ENCODE results near the gene GABPB1. TPM values are rescaled to one million over a fixed set of nuclear protein-coding genes. Genes with fewer than 3 reads are reported as not detected.
A peak's percentile ranks its signal among the peaks of the same experiment; 100 is the strongest.
"Not testable (repeated sequence)": the region's sequence is repeated elsewhere in the genome, so short reads cannot be mapped to it uniquely, and the experiment has no call there.

Gene GABPB1
- polyA plus RNA-seq (2013), result 42.2 and 43.4 TPM in 2 replicates

- H3K27me3 ChIP-seq (ENCODE audit: insufficient read depth, low read length), result no peaks in the 10 kb centered on the region
- WGBS (ENCODE audit: extremely low coverage, insufficient coverage, insufficient read length), result no CpG with 5 or more reads among the region's 70 CpGs
- H2AFZ ChIP-seq (ENCODE audit: insufficient read depth, low read length, poor library complexity), result peak within 1 kb of the TSS; percentile 93
- H3K4me1 ChIP-seq (ENCODE audit: control insufficient read depth in 1 of 2, insufficient read depth in 2 of 2, low read length in 2 of 2), result peaks cover 0 to 3% of the 10 kb centered on the region in 2 experiments
- H3K14ac ChIP-seq (ENCODE audit: low read length), result peak within 1 kb of the TSS; percentile 99
- peak within 1 kb of the TSS; percentile 100 for H3K9ac ChIP-seq (ENCODE audit: low read length)
- H4K8ac ChIP-seq (ENCODE audit: low read depth, low read length), result peak within 1 kb of the TSS; percentile 99
- no peak within 1 kb of the TSS for H2BK12ac ChIP-seq (ENCODE audit: low read length)
- H3K18ac ChIP-seq (ENCODE audit: low read length), result peak within 1 kb of the TSS; percentile 84
- H3K9me3 ChIP-seq (ENCODE audit: insufficient read depth, low read depth, low read length), result peaks cover 2% of the 10 kb centered on the region
- peaks cover 18% of the 10 kb centered on the region for H3K79me2 ChIP-seq (ENCODE audit: control insufficient read depth, insufficient read depth, low read length, poor library complexity)
- H2BK5ac ChIP-seq (ENCODE audit: low read depth, low read length, poor library complexity), result peak within 1 kb of the TSS; percentile 99
- H3K36me3 ChIP-seq (ENCODE audit: control insufficient read depth in 1 of 2, insufficient read depth in 2 of 2, low read length in 2 of 2), result peaks cover 0 to 4% of the 10 kb centered on the region in 2 experiments
- DNase-seq, result peak; percentile 78 to 90
- peak within 1 kb of the TSS; percentile 98 for H2AK5ac ChIP-seq (ENCODE audit: low read length)
- peak within 1 kb of the TSS; percentile 99 for H4K12ac ChIP-seq (ENCODE audit: low read depth, low read length)
- H3K4ac ChIP-seq (ENCODE audit: low read depth, low read length), result peak within 1 kb of the TSS; percentile 99
- H4K91ac ChIP-seq (ENCODE audit: low read depth, low read length), result peak within 1 kb of the TSS; percentile 93
- peak within 1 kb of the TSS; percentile 99 for H3K23ac ChIP-seq (ENCODE audit: low read length)
- peaks cover 16% of the 10 kb centered on the region for H3K79me1 ChIP-seq (ENCODE audit: low read length)
- H3K4me3 ChIP-seq (ENCODE audit: low read depth, low read length), result peak within 1 kb of the TSS; percentile 96
- H2BK120ac ChIP-seq (ENCODE audit: insufficient read depth, low read length, poor library complexity), result peak within 1 kb of the TSS; percentile 95
- peak within 1 kb of the TSS; percentile 98 for H3K4me2 ChIP-seq (ENCODE audit: low read length)
- H3K27ac ChIP-seq (ENCODE audit: low read depth, low read length), result peak within 1 kb of the TSS; percentile 99
Observed at GRCh38 chr15:50354838-50355618, at the start of gene GABPB1. TSS of gene GABPB1 (minus strand) at chr15:50355198. CDS start at chr15:50309798, 45,400 bp downstream.

DNA sequence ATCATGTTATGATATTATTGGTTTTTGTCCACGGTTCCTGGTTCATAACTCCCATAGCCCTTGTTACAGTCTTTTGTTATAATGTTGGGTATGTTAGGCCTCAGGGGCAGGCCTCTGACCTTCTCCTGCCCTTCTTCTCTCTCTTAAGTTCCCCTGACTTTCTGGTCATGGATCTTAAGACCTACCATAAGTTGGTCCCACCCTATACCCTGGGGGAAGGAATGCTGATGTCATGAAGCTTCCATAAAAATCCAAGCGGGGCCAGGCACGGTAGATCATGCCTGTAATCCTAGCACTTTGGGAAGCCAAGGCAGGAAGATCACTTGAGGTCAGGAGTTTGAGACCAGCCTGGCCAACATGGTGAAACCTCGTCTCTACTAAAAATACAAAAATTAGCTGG lies 36.6 kb upstream of the GABPB1 start:
- not testable (repeated sequence) for H3K4me1 ChIP-seq (ENCODE audit: control insufficient read depth in 1 of 2, insufficient read depth in 2 of 2, low read length in 2 of 2); H3K9me3 ChIP-seq (ENCODE audit: insufficient read depth, low read depth, low read length); H3K23ac ChIP-seq (ENCODE audit: low read length); H2AFZ ChIP-seq (ENCODE audit: insufficient read depth, low read length, poor library complexity); H3K79me2 ChIP-seq (ENCODE audit: control insufficient read depth, insufficient read depth, low read length, poor library complexity); H4K8ac ChIP-seq (ENCODE audit: low read depth, low read length); H3K9ac ChIP-seq (ENCODE audit: low read length); H2BK12ac ChIP-seq (ENCODE audit: low read length); H3K4ac ChIP-seq (ENCODE audit: low read depth, low read length); H3K36me3 ChIP-seq (ENCODE audit: control insufficient read depth in 1 of 2, insufficient read depth in 2 of 2, low read length in 2 of 2); H3K4me2 ChIP-seq (ENCODE audit: low read length); H3K27me3 ChIP-seq (ENCODE audit: insufficient read depth, low read length); H3K14ac ChIP-seq (ENCODE audit: low read length); H4K91ac ChIP-seq (ENCODE audit: low read depth, low read length); H3K4me3 ChIP-seq (ENCODE audit: low read depth, low read length); H3K79me1 ChIP-seq (ENCODE audit: low read length); H4K12ac ChIP-seq (ENCODE audit: low read depth, low read length); H3K18ac ChIP-seq (ENCODE audit: low read length); H2AK5ac ChIP-seq (ENCODE audit: low read length)
- Histone ChIP-seq H2BK5ac (ENCODE audit: low read depth, low read length, poor library complexity) (peak overlapping the region; percentile 66), H2BK120ac (ENCODE audit: insufficient read depth, low read length, poor library complexity) (peak overlapping the region; percentile 19), H3K27ac (ENCODE audit: low read depth, low read length) (peak overlapping the region; percentile 79)
- DNase-seq, result peak; percentile 92 to 96
- WGBS (ENCODE audit: extremely low coverage, insufficient coverage, insufficient read length), result no CpG with 5 or more reads among the region's 4 CpGs

DNA sequence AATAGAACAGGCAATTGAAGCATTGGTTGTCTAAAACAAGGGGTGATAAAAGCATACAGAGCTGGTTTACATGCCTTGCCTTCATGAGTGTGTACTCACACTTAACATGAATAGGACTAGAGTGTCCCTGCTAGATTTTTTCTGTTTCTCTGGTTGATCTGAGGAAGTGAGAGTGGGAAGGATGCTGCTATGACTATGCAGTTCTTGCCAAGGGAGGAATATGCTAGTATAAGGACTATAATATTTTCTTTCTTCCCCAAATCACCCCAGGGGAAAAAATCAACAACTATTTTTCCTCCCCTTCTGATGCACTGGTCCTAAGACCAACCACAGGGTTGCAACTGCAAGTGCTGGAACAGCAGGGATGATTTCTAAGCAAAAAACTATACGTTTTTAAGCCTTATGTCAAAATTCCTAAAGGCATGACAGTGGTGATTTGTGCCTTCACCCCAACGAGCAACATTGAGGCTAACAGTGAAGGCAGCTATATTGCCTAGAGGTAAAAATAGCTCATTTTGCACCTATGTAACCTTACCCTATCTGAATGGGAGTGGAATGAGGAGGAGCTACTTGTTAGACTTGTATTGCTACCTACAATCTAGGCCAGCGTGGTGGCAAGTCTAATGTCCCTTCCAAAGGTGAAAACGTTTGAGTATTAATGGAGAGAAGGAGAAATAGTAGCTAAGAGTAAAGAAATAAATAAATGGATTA lies 35.7 kb upstream of the GABPB1 start:
- Histone ChIP-seq H4K91ac (ENCODE audit: low read depth, low read length) (no peak overlapping the region), H2BK5ac (ENCODE audit: low read depth, low read length, poor library complexity) (no peak overlapping the region), H3K4me1 (ENCODE audit: control insufficient read depth in 1 of 2, insufficient read depth in 2 of 2, low read length in 2 of 2) (no peaks in the 10 kb centered on the region), H3K79me2 (ENCODE audit: control insufficient read depth, insufficient read depth, low read length, poor library complexity) (no peaks in the 10 kb centered on the region), H2AK5ac (ENCODE audit: low read length) (no peak overlapping the region), H2BK120ac (ENCODE audit: insufficient read depth, low read length, poor library complexity) (no peak overlapping the region), H4K8ac (ENCODE audit: low read depth, low read length) (no peak overlapping the region), H3K27ac (ENCODE audit: low read depth, low read length) (no peak overlapping the region), H2AFZ (ENCODE audit: insufficient read depth, low read length, poor library complexity) (no peak overlapping the region), H3K9ac (ENCODE audit: low read length) (no peak overlapping the region), H3K79me1 (ENCODE audit: low read length) (no peaks in the 10 kb centered on the region), H3K23ac (ENCODE audit: low read length) (no peak overlapping the region), H3K18ac (ENCODE audit: low read length) (no peak overlapping the region), H3K27me3 (ENCODE audit: insufficient read depth, low read length) (no peaks in the 10 kb centered on the region), H3K9me3 (ENCODE audit: insufficient read depth, low read depth, low read length) (no peaks in the 10 kb centered on the region), H3K4me3 (ENCODE audit: low read depth, low read length) (no peak overlapping the region), H3K4ac (ENCODE audit: low read depth, low read length) (no peak overlapping the region), H3K36me3 (ENCODE audit: control insufficient read depth in 1 of 2, insufficient read depth in 2 of 2, low read length in 2 of 2) (no peaks in the 10 kb centered on the region), H3K14ac (ENCODE audit: low read length) (no peak overlapping the region), H3K4me2 (ENCODE audit: low read length) (no peak overlapping the region), H4K12ac (ENCODE audit: low read depth, low read length) (no peak overlapping the region), H2BK12ac (ENCODE audit: low read length) (no peak overlapping the region)
- no CpG with 5 or more reads among the region's 4 CpGs for WGBS (ENCODE audit: extremely low coverage, insufficient coverage, insufficient read length)
- peak; percentile 62 to 92 for DNase-seq

GRCh38 chr15:50382408-50382807 lies 27.4 kb upstream of the GABPB1 start:
- H3K4me1 ChIP-seq (ENCODE audit: control insufficient read depth in 1 of 2, insufficient read depth in 2 of 2, low read length in 2 of 2); H3K36me3 ChIP-seq (ENCODE audit: control insufficient read depth in 1 of 2, insufficient read depth in 2 of 2, low read length in 2 of 2); H3K79me2 ChIP-seq (ENCODE audit: control insufficient read depth, insufficient read depth, low read length, poor library complexity); H3K79me1 ChIP-seq (ENCODE audit: low read length); H3K4me2 ChIP-seq (ENCODE audit: low read length); H4K12ac ChIP-seq (ENCODE audit: low read depth, low read length); H2BK12ac ChIP-seq (ENCODE audit: low read length); H3K14ac ChIP-seq (ENCODE audit: low read length); H4K8ac ChIP-seq (ENCODE audit: low read depth, low read length); H2BK120ac ChIP-seq (ENCODE audit: insufficient read depth, low read length, poor library complexity); H2AFZ ChIP-seq (ENCODE audit: insufficient read depth, low read length, poor library complexity); H4K91ac ChIP-seq (ENCODE audit: low read depth, low read length); H3K9me3 ChIP-seq (ENCODE audit: insufficient read depth, low read depth, low read length); H3K27ac ChIP-seq (ENCODE audit: low read depth, low read length); H3K27me3 ChIP-seq (ENCODE audit: insufficient read depth, low read length); H3K4ac ChIP-seq (ENCODE audit: low read depth, low read length); H3K23ac ChIP-seq (ENCODE audit: low read length); H3K4me3 ChIP-seq (ENCODE audit: low read depth, low read length); DNase-seq; H2BK5ac ChIP-seq (ENCODE audit: low read depth, low read length, poor library complexity); H3K9ac ChIP-seq (ENCODE audit: low read length); H2AK5ac ChIP-seq (ENCODE audit: low read length); H3K18ac ChIP-seq (ENCODE audit: low read length): not testable (repeated sequence)
- no CpG with 5 or more reads among the region's 5 CpGs for WGBS (ENCODE audit: extremely low coverage, insufficient coverage, insufficient read length)

Measured in trophoblast cell (in vitro differentiated cells and primary cell).